Sigmoid colon (tissue), 7 donors: ENCODE results near the gene HAUS8. TPM values are rescaled to one million over a fixed set of nuclear protein-coding genes. Genes with fewer than 3 reads are reported as not detected.
A peak's percentile ranks its signal among the peaks of the same experiment; 100 is the strongest.

Experiments
- DNase-seq: peaks from one replicate; pipeline ENCODE4 v3.0.0-alpha.2; 2019
- H3K27ac ChIP-seq, 4 donors: fragments of 200-600 bp; sonication (generic); one replicate each; pipeline ENCODE4 v1.5.1; 2016 to 2019; ENCODE audit warnings: mild to moderate bottlenecking in 1 of 4
- H3K27me3 ChIP-seq, 3 donors: fragments of 200-600 bp; sonication (generic); one replicate each; pipeline ENCODE4 v1.5.1; 2019; ENCODE audit warnings: mild to moderate bottlenecking in 1 of 3
- H3K36me3 ChIP-seq, 4 donors: fragments of 200-600 bp; sonication (generic); one replicate each; pipeline ENCODE4 v1.5.1; 2016 to 2019
- H3K4me1 ChIP-seq, 4 donors: fragments of 200-600 bp; sonication (generic); one replicate each; pipeline ENCODE4 v1.5.1; 2017 to 2019
- H3K4me3 ChIP-seq, 4 donors: fragments of 200-600 bp; sonication (generic); one replicate each; pipeline ENCODE4 v1.5.1; 2017 to 2019; ENCODE audit warnings: mild to moderate bottlenecking in 2 of 4, moderate library complexity in 1 of 4
- H3K9me3 ChIP-seq, 4 donors: fragments of 200-600 bp in 3 of 4; sonication (generic) in 3 of 4; one replicate each; pipeline versions ENCODE4 v1.5.1 to v1.6.1; 2013 to 2019
- EP300 ChIP-seq, 4 donors: sonication (generic); formaldehyde crosslinking; IDR thresholded peaks; one replicate each; pipeline ENCODE4 v1.6.1; 2017; ENCODE audit warnings: antibody characterized with exemption in 4 of 4
- POLR2A ChIP-seq, 2 donors: fragments of 450-650 bp; IDR thresholded peaks; one replicate each; pipeline ENCODE4 v1.6.1; 2016; ENCODE audit warnings: antibody characterized with exemption in 2 of 2, mild to moderate bottlenecking in 2 of 2, moderate library complexity in 2 of 2
- POLR2AphosphoS5 ChIP-seq, 4 donors: sonication (generic); formaldehyde crosslinking; IDR thresholded peaks; one replicate each; pipeline ENCODE4 v1.6.1; 2017; ENCODE audit warnings: antibody characterized with exemption in 4 of 4
- WGBS, 2 donors: extraction: QIAGEN DNeasy Blood & Tissue Kit; methylation state at CpG; one replicate each; pipeline ENCODE4 v1.1.7; 2013; 5-methylcytosine and 5-hydroxymethylcytosine counted together
- intact Hi-C: fragments of 100-400 bp; cut with DNase I; formaldehyde crosslinking; loops from one replicate; pipeline ENCODE4 v1.15.1; 2023
- polyA plus RNA-seq, 3 donors: library from polyadenylated mRNA; stranded (reverse); fragments of 200-250 nt; gene quantifications; one replicate each; pipeline ENCODE4 v1.2.3, GENCODE V29; 2013
- total RNA-seq, 4 donors: library from RNA; depleted of rRNA; stranded (reverse); fragments of >200 nt; gene quantifications; one replicate each; pipeline ENCODE4 v1.1.0, GENCODE V29; 2016
- TF ChIP-seq, protein P1 (sequence below), 4 experiments: fragments of 450-650 bp in 3 of 4; fragments of 200-600 bp in 1 of 4; IDR thresholded peaks; one replicate each; pipeline ENCODE4 v1.5.1; 2016 to 2019; ENCODE audit warnings: antibody characterized with exemption in 4 of 4, mild to moderate bottlenecking in 3 of 4, moderate library complexity in 2 of 4
- donor health status: healthy with polysubstance abuse.
- donor health status: Bipolar disorder and iron deficiency.
- donor health status: healthy.

Gene HAUS8
- total and polyA plus RNA-seq, 7 donors, result 6.7 to 14.8 (median 10.4) TPM

DNA sequence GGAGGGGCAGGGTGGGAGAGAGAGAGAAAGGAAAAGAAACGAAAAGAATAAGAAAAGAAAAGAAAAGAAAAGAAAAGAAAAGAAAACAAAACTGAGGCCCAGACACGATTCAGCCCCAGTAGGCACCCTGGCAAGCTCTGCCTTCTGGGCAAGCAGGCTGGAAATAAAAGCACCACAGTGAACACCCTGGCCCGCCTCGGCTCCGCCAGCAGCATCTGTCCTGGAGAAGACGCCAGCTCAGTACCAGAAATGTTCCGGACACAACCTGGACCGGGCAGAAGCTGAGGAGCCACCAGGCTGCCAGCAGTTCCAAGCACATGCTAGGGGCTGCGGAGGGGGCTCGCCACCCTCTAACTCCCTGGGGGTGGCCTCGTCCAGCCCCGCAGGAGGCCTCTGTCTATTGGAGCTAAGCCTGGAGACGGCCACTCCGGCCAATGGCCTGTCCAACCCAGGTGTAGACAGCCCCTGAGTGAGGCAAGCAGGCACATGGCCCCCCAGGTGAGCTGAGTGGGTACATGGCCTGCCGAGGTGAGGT is 37.2 kb downstream of the HAUS8 start:
- no peaks in the 10 kb centered on the region for H3K9me3 ChIP-seq
- H3K4me1 ChIP-seq, result no peaks in the 10 kb centered on the region
- no peak for DNase-seq
- TF ChIP-seq POLR2A (IDR thresholded peaks at IDR 0.05) (no peak), POLR2AphosphoS5 (IDR thresholded peaks at IDR 0.05) (no peak), EP300 (IDR thresholded peaks at IDR 0.05) (no peak)
- TF ChIP-seq, protein P1, sequence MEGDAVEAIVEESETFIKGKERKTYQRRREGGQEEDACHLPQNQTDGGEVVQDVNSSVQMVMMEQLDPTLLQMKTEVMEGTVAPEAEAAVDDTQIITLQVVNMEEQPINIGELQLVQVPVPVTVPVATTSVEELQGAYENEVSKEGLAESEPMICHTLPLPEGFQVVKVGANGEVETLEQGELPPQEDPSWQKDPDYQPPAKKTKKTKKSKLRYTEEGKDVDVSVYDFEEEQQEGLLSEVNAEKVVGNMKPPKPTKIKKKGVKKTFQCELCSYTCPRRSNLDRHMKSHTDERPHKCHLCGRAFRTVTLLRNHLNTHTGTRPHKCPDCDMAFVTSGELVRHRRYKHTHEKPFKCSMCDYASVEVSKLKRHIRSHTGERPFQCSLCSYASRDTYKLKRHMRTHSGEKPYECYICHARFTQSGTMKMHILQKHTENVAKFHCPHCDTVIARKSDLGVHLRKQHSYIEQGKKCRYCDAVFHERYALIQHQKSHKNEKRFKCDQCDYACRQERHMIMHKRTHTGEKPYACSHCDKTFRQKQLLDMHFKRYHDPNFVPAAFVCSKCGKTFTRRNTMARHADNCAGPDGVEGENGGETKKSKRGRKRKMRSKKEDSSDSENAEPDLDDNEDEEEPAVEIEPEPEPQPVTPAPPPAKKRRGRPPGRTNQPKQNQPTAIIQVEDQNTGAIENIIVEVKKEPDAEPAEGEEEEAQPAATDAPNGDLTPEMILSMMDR (IDR thresholded peaks at IDR 0.05), result no peak
- H3K27me3 ChIP-seq, result peaks cover 0 to 42% (median 0%) of the 10 kb centered on the region in 3 donors
- H3K4me3 ChIP-seq, result no peak overlapping the region
- WGBS, 2 donors, result 86 to 87% methylated on average over 15 of the region's 15 CpGs
- H3K36me3 ChIP-seq, result no peaks in the 10 kb centered on the region
- intact Hi-C loops, result no loop called here
- H3K27ac ChIP-seq, result no peak overlapping the region

DNA sequence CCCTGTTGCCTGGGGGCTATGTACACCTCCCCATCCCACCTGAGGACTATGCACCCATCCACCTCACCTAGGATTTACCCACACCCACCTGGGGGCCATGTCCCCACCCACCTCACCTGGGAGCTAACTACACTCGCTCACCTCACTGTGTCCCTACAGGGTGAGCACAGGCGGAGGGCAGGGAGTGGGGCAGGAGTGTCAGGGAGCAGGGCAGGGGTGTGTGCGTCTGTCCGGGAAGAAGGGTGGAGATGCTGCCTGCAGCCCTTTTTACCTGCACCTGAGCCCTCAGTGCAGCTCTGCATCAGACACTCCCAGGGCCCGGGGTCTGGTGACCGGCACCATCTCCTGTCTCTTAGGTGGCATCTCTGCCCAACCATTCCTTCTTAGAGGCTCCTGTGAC is 38.1 kb downstream of the HAUS8 start:
- intact Hi-C loops, result no loop called here

DNA sequence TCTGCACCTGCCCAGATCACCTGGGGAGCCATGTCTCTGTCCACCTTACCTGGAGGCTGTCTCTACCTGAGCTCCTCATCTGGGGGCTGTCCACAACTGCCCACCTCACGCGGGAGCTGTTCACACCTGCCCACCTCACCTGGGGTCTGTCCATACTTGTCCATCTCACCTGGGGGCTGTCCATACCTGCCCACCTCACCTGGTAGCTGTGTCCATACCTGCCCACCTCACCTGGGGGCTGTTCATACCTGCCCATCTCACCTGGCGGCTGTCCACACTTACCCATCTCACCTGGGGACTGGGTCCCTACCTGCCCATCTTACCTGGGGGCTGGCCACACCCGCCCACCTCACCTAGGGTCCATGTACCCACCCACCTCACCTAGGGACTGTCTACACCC is 38.6 kb downstream of the HAUS8 start:
- TF ChIP-seq POLR2A (IDR thresholded peaks at IDR 0.05) (no peak), POLR2AphosphoS5 (IDR thresholded peaks at IDR 0.05) (no peak), EP300 (IDR thresholded peaks at IDR 0.05) (no peak)
- TF ChIP-seq, protein P1 (IDR thresholded peaks at IDR 0.05), result no peak
- Histone ChIP-seq H3K27me3 (peaks cover 0 to 37% (median 0%) of the 10 kb centered on the region in 3 donors), H3K27ac (no peak overlapping the region), H3K9me3 (no peaks in the 10 kb centered on the region), H3K36me3 (no peaks in the 10 kb centered on the region), H3K4me1 (no peaks in the 10 kb centered on the region), H3K4me3 (no peak overlapping the region)
- 89 to 98% methylated on average over 4 of the region's 4 CpGs for WGBS, 2 donors
- intact Hi-C loops, result no loop called here
- no peak for DNase-seq

More for the DNA sequence above, 38.1 kb downstream of the HAUS8 start:
- no peak for DNase-seq
- H3K36me3 ChIP-seq, result no peaks in the 10 kb centered on the region
- H3K9me3 ChIP-seq, result no peaks in the 10 kb centered on the region
- TF ChIP-seq, protein P1 (IDR thresholded peaks at IDR 0.05), result no peak
- TF ChIP-seq EP300 (IDR thresholded peaks at IDR 0.05) (no peak), POLR2AphosphoS5 (IDR thresholded peaks at IDR 0.05) (no peak), POLR2A (IDR thresholded peaks at IDR 0.05) (no peak)
- H3K27me3 ChIP-seq, result peaks cover 0 to 42% (median 0%) of the 10 kb centered on the region in 3 donors
- no peaks in the 10 kb centered on the region for H3K4me1 ChIP-seq
- no peak overlapping the region for H3K27ac ChIP-seq
- no peak overlapping the region for H3K4me3 ChIP-seq
- 87 to 89% methylated on average over 6 of the region's 6 CpGs for WGBS, 2 donors

DNA sequence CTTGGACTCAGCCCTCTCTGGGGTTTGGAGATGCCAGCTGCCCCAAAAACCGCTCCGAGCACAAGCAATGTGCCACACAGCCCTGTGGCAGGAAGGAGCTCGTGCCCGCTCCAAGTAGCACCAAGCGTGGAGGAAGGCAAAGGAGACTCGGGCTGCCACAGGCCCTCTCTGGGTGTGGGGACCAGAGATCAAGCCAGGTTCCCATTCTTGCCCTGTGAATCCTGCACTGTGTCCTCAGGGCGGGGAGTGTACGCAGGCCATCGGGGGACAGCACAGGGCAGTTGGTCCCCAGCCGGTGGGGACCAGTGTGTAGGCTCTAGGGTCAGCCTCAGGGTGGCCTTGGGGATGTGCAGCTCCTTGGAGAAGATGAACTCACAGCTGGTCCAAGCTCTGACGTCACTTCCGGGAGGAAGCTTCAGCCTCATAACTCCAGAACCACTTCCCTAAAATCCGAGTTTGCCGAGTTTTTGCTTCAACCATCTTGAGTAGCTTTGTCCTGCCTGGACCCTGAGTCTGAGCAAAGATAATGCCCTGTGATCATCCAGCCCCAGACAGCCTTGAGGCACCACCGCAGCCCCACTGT is 39.3 kb downstream of the HAUS8 start:
- H3K9me3 ChIP-seq, result no peaks in the 10 kb centered on the region

More for the DNA sequence above, 39.3 kb downstream of the HAUS8 start:
- TF ChIP-seq EP300 (IDR thresholded peaks at IDR 0.05) (no peak), POLR2A (IDR thresholded peaks at IDR 0.05) (no peak), POLR2AphosphoS5 (IDR thresholded peaks at IDR 0.05) (no peak)
- TF ChIP-seq, protein P1 (IDR thresholded peaks at IDR 0.05), result no peak
- H3K36me3 ChIP-seq, result no peaks in the 10 kb centered on the region
- H3K27ac ChIP-seq, result no peak overlapping the region
- H3K27me3 ChIP-seq, result peaks cover 0 to 33% (median 0%) of the 10 kb centered on the region in 3 donors
- no peak overlapping the region for H3K4me3 ChIP-seq
- DNase-seq, result peak; percentile 75
- H3K4me1 ChIP-seq, result no peaks in the 10 kb centered on the region
- intact Hi-C loops, result no loop called here
- 80 to 86% methylated on average over 15 of the region's 15 CpGs for WGBS, 2 donors
